ENCODE measurements around the gene LAMA2. TPM values are rescaled to one million over a fixed set of nuclear protein-coding genes. Genes with fewer than 3 reads are reported as not detected.

LAMA2 gene
- total RNA-seq, 4 donors from 2014 or later = 115 to 153 (median 134) TPM

GRCh38 chr6:129133770-129134192, 250.8 kb downstream of the LAMA2 start:
- WGBS = 57% methylated on average over 5 of the region's 5 CpGs

GRCh38 chr6:129134535-129134934, 251.6 kb downstream of the LAMA2 start:
- Histone ChIP-seq H3K4me3 (no peak overlapping the region), H3K27ac (replicated peaks in 1 of 4) (peak overlapping the region; percentile 65 to 78 (median 72)), H3K9me3 (no peaks in the 10 kb centered on the region), H3K4me1 (peaks cover 0 to 60% (median 22%) of the 10 kb centered on the region in 4 donors), H3K36me3 (no peaks in the 10 kb centered on the region), H3K27me3 (no peaks in the 10 kb centered on the region)
- intact Hi-C loops (cut with DNase I) = no loop called here
- no peak for DNase-seq (ENCODE audit: extremely low spot score)
- TF ChIP-seq POLR2AphosphoS5 (IDR thresholded peaks at IDR 0.05) (no peak), CTCF (IDR thresholded peaks at IDR 0.05) (no peak), POLR2A (IDR thresholded peaks at IDR 0.05; ENCODE audit: low read depth) (no peak), EP300 (IDR thresholded peaks at IDR 0.05) (no peak)

More at GRCh38 chr6:129133770-129134192, 250.8 kb downstream of the LAMA2 start:
- intact Hi-C loops (cut with DNase I) = no loop called here
- Histone ChIP-seq H3K4me3 (no peak overlapping the region), H3K36me3 (no peaks in the 10 kb centered on the region), H3K27me3 (no peaks in the 10 kb centered on the region), H3K4me1 (peaks cover 0 to 53% (median 21%) of the 10 kb centered on the region in 4 donors), H3K9me3 (no peaks in the 10 kb centered on the region), H3K27ac (replicated peaks in 1 of 4) (peak overlapping the region; percentile 48 to 78 (median 72))
- no peak for DNase-seq (ENCODE audit: extremely low spot score)
- TF ChIP-seq CTCF (IDR thresholded peaks at IDR 0.05) (no peak), POLR2AphosphoS5 (IDR thresholded peaks at IDR 0.05) (peak in 1 of 2 donors; percentile 36)

- intact Hi-C loops (cut with DNase I) = no loop called here
- Histone ChIP-seq H3K4me1 (peaks cover 0 to 63% (median 22%) of the 10 kb centered on the region in 4 donors), H3K36me3 (no peaks in the 10 kb centered on the region), H3K9me3 (no peaks in the 10 kb centered on the region), H3K27me3 (no peaks in the 10 kb centered on the region), H3K27ac (replicated peaks in 1 of 4) (peak overlapping the region; percentile 65 to 78 (median 72)), H3K4me3 (no peak overlapping the region)
- WGBS = 59% methylated on average over 1 of the region's 1 CpG
- DNase-seq (ENCODE audit: extremely low spot score) = no peak
- no peak for TF ChIP-seq CTCF (IDR thresholded peaks at IDR 0.05)
- peak in 1 of 2 donors; percentile 29 for TF ChIP-seq POLR2AphosphoS5 (IDR thresholded peaks at IDR 0.05)
Measured at GRCh38 chr6:129135451-129135850, 252.5 kb downstream of the LAMA2 start.

- 96% methylated on average over 4 of the region's 4 CpGs for WGBS
- no peak for DNase-seq (ENCODE audit: extremely low spot score)
- intact Hi-C loops (cut with DNase I) = no loop called here
- Histone ChIP-seq H3K36me3 (no peaks in the 10 kb centered on the region), H3K9me3 (no peaks in the 10 kb centered on the region), H3K4me1 (peaks cover 0 to 68% (median 25%) of the 10 kb centered on the region in 4 donors), H3K27ac (replicated peaks in 1 of 4) (peak overlapping the region; percentile 42 to 78 (median 61)), H3K27me3 (no peaks in the 10 kb centered on the region), H3K4me3 (no peak overlapping the region)
- TF ChIP-seq POLR2AphosphoS5 (IDR thresholded peaks at IDR 0.05) (no peak), EP300 (IDR thresholded peaks at IDR 0.05) (no peak), POLR2A (IDR thresholded peaks at IDR 0.05; ENCODE audit: low read depth) (no peak), CTCF (IDR thresholded peaks at IDR 0.05) (no peak)
Measured at GRCh38 chr6:129136751-129137150, 253.8 kb downstream of the LAMA2 start.

- no peaks in the 10 kb centered on the region for H3K27me3 ChIP-seq
- peak overlapping the region; percentile 33 to 73 (median 68) for H3K27ac ChIP-seq (replicated peaks in 1 of 4)
- TF ChIP-seq POLR2A (IDR thresholded peaks at IDR 0.05; ENCODE audit: low read depth) (no peak), CTCF (IDR thresholded peaks at IDR 0.05) (no peak), POLR2AphosphoS5 (IDR thresholded peaks at IDR 0.05) (peak; percentile 20 to 72)
- H3K4me1 ChIP-seq = peaks cover 0 to 62% (median 21%) of the 10 kb centered on the region in 4 donors
- DNase-seq (ENCODE audit: extremely low spot score) = no peak
- WGBS = 72% methylated on average over 4 of the region's 4 CpGs
- no peaks in the 10 kb centered on the region for H3K9me3 ChIP-seq
- intact Hi-C loops (cut with DNase I) = no loop called here
- H3K36me3 ChIP-seq = no peaks in the 10 kb centered on the region
- H3K4me3 ChIP-seq = no peak overlapping the region
Measured at GRCh38 chr6:129138739-129139405, 255.9 kb downstream of the LAMA2 start.
